ENCODE data around the gene IRF1.

DNA sequence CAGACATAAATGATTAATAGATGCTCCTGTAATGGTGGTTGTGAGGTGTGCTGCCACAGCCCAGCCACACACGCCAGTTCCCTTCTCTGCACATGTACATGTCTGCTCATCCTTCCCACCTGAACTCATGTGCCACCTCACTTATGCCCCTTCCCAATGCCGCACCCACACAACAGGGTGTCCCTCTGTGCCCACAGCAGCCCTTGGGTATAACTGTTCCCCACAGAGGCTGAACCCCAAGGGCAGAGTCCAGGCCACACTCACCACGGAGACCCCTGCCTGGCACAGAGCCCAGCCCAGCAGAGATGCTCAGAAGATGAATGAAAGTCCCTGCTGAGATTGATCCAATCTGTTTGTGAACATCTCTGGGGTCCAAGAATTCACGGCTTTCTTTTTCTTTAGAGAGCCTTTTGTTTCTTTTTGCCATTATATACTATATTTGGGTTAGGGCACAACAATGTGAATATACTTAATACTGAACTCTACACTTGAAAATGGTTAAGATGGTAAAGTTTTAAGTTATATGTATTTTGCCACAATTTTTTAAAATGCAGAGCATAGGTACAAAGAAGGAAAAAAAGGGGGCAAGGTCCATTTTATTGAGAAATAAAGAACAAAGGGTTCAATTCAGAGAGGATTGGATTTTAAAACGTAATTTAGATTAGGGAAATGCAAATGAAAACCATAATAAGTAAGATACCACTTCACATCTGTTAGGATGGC, 29.6 kb downstream of the IRF1 start:
- TF ChIP-seq, protein P1, sequence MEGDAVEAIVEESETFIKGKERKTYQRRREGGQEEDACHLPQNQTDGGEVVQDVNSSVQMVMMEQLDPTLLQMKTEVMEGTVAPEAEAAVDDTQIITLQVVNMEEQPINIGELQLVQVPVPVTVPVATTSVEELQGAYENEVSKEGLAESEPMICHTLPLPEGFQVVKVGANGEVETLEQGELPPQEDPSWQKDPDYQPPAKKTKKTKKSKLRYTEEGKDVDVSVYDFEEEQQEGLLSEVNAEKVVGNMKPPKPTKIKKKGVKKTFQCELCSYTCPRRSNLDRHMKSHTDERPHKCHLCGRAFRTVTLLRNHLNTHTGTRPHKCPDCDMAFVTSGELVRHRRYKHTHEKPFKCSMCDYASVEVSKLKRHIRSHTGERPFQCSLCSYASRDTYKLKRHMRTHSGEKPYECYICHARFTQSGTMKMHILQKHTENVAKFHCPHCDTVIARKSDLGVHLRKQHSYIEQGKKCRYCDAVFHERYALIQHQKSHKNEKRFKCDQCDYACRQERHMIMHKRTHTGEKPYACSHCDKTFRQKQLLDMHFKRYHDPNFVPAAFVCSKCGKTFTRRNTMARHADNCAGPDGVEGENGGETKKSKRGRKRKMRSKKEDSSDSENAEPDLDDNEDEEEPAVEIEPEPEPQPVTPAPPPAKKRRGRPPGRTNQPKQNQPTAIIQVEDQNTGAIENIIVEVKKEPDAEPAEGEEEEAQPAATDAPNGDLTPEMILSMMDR (IDR thresholded peaks at IDR 0.05): no peak
- no peak for TF ChIP-seq POLR2A (IDR thresholded peaks at IDR 0.05)

All from thyroid gland (tissue), 4 donors.